AG09309 (cell line): ENCODE results near the gene HUS1B.

Source experiments
- DNase-seq: peaks from one replicate; pipeline ENCODE4 v3.0.0-alpha.2; 2010; ENCODE audit warnings: low read depth
- H3K4me3 ChIP-seq: 2 replicates; pipeline ENCODE4 v1.5.1; 2011; ENCODE audit warnings: mild to moderate bottlenecking, low read depth, low read length, moderate library complexity; ENCODE audit not compliant: control insufficient read depth
- CTCF ChIP-seq: IDR thresholded peaks from 2 replicates; pipeline ENCODE4 v1.5.1; 2011; ENCODE audit warnings: mild to moderate bottlenecking, low read depth, low read length, inconsistent platforms; ENCODE audit not compliant: insufficient read depth, control insufficient read depth; ENCODE audit errors: missing control alignments

Gene HUS1B

GRCh38 chr6:650098-650497 lies 6.8 kb downstream of the HUS1B start:
- DNase-seq = no peak
- no peak overlapping the region for H3K4me3 ChIP-seq
- no peak for TF ChIP-seq CTCF

GRCh38 chr6:642805-643204 lies 14.1 kb downstream of the HUS1B start:
- no peak overlapping the region for H3K4me3 ChIP-seq
- TF ChIP-seq CTCF = no peak
- DNase-seq = no peak

- no peak overlapping the region for H3K4me3 ChIP-seq
- TF ChIP-seq CTCF = no peak
- DNase-seq = no peak
Measured at GRCh38 chr6:641225-641985, 15.5 kb downstream of the HUS1B start.

- DNase-seq = no peak
- TF ChIP-seq CTCF = no peak
- H3K4me3 ChIP-seq = no peak overlapping the region
Measured at GRCh38 chr6:636488-636887, 20.4 kb downstream of the HUS1B start.

GRCh38 chr6:635233-635632 lies 21.7 kb downstream of the HUS1B start:
- H3K4me3 ChIP-seq = no peak overlapping the region
- DNase-seq = no peak
- TF ChIP-seq CTCF = no peak

- TF ChIP-seq CTCF = no peak
- DNase-seq = no peak
- H3K4me3 ChIP-seq = no peak overlapping the region
Measured at GRCh38 chr6:633611-634010, 23.3 kb downstream of the HUS1B start.
